Breast epithelium (tissue), 4 donors: ENCODE results near the gene FZR1. TPM values are rescaled to one million over a fixed set of nuclear protein-coding genes. Genes with fewer than 3 reads are reported as not detected.
A peak's percentile ranks its signal among the peaks of the same experiment; 100 is the strongest.

ENCODE experiments used
- DNase-seq, 2 donors: peaks; one replicate each; pipeline ENCODE4 v3.0.0-alpha.2; 2019; ENCODE audit warnings: low spot score in 2 of 2
- H3K27ac ChIP-seq, 2 donors: fragments of 200-600 bp; sonication (generic) in 1 of 2; one replicate each; pipeline ENCODE4 v1.5.1; 2016 to 2019; ENCODE audit warnings: mild to moderate bottlenecking in 1 of 2
- H3K27me3 ChIP-seq, 2 donors: fragments of 200-600 bp; sonication (generic) in 1 of 2; one replicate each; pipeline versions ENCODE4 v1.5.1 to v1.6.0; 2017 to 2019; ENCODE audit warnings: control low read depth in 1 of 2, mild to moderate bottlenecking in 1 of 2
- H3K36me3 ChIP-seq: fragments of 200-600 bp; one replicate; pipeline ENCODE4 v1.5.1; 2019
- H3K4me1 ChIP-seq, 2 donors: fragments of 200-600 bp; sonication (generic); one replicate each; pipeline ENCODE4 v1.5.1; 2016 to 2019; ENCODE audit warnings: control low read depth in 1 of 2
- H3K4me3 ChIP-seq, 3 donors: fragments of 200-600 bp; sonication (generic); 1 replicate in 2 of 3; 2 replicates in 1 of 3; pipeline ENCODE4 v1.5.1; 2016 to 2019; ENCODE audit warnings: mild to moderate bottlenecking in 3 of 3, moderate library complexity in 2 of 3
- H3K9me3 ChIP-seq, 2 donors: fragments of 200-600 bp; sonication (generic) in 1 of 2; one replicate each; pipeline ENCODE4 v1.5.1; 2016 to 2019; ENCODE audit warnings: control low read depth in 1 of 2
- CTCF ChIP-seq, 3 donors: fragments of 450-650 bp; IDR thresholded peaks; one replicate each; pipeline ENCODE4 v1.5.1; 2016 to 2017; ENCODE audit warnings: antibody characterized with exemption in 3 of 3, mild to moderate bottlenecking in 3 of 3, moderate library complexity in 3 of 3
- POLR2A ChIP-seq: fragments of 450-650 bp; IDR thresholded peaks from one replicate; pipeline ENCODE4 v1.6.1; 2016; ENCODE audit warnings: antibody characterized with exemption, mild to moderate bottlenecking, moderate library complexity
- POLR2AphosphoS5 ChIP-seq, 3 donors: sonication (generic); formaldehyde crosslinking; IDR thresholded peaks; one replicate each; pipeline ENCODE4 v1.6.1; 2017; ENCODE audit warnings: antibody characterized with exemption in 3 of 3
- intact Hi-C: fragments of 100-400 bp; cut with DNase I; formaldehyde crosslinking; loops from one replicate; pipeline ENCODE4 v1.15.1; 2023; ENCODE audit warnings: low total_unique reads
- total RNA-seq, 3 donors: library from RNA; depleted of rRNA; stranded (reverse); fragments of >200 nt; gene quantifications; one replicate each; pipeline ENCODE4 v1.1.0, GENCODE V29; 2016

The FZR1 gene
- total RNA-seq, 3 donors from 2014 or later = 15.8 to 28.7 (median 26.5) TPM

- Histone ChIP-seq H3K36me3 (no peaks in the 10 kb centered on the region), H3K9me3 (no peaks in the 10 kb centered on the region), H3K27ac (no peak overlapping the region), H3K27me3 (peaks cover 8 to 34% of the 10 kb centered on the region in 2 donors), H3K4me3 (no peak overlapping the region), H3K4me1 (no peaks in the 10 kb centered on the region)
- no peak for DNase-seq
- intact Hi-C loops = no loop called here
- TF ChIP-seq CTCF (IDR thresholded peaks at IDR 0.05) (no peak), POLR2AphosphoS5 (IDR thresholded peaks at IDR 0.05) (no peak), POLR2A (no peak)
Observed at GRCh38 chr19:3478409-3479176, 27.5 kb upstream of the FZR1 start.

DNA sequence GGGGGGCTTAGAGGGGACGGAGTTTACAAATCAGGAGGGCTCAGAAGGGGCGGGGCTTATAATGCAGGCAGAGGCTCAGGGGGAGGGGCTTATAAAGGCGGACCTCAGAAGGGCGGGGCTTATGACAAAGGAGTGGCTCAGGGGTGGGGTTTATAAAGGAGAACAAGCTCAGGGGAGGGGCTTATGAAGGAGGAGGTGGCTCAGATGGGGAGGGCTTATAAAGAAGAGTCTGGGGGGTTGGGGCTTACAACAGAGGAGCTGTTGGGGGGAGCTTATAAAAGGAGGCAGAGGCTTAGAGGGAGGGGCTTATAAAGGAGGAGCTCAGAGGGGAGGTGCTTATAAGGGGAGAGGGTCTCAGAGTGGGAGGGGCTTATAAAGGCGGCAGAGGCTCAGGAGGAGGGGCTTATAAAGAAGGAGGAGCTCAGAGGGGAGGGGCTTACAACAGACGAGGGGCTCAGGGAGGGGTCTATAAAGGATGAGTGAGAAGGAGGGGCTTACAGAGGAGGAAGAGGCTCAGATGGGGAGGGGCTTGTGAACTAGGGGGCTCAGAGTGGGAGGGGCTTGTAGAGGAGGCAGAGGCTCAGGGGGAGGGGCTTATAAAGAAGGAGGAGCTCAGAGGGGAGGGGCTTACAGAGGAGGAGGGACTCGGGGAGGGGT lies 26.8 kb upstream of the FZR1 start:
- no peaks in the 10 kb centered on the region for H3K9me3 ChIP-seq
- H3K36me3 ChIP-seq = no peaks in the 10 kb centered on the region
- TF ChIP-seq CTCF (IDR thresholded peaks at IDR 0.05) (no peak), POLR2A (no peak), POLR2AphosphoS5 (IDR thresholded peaks at IDR 0.05) (no peak)
- intact Hi-C loops = no loop called here
- peaks cover 8 to 37% of the 10 kb centered on the region in 2 donors for H3K27me3 ChIP-seq
- no peak overlapping the region for H3K4me3 ChIP-seq
- H3K27ac ChIP-seq = no peak overlapping the region
- no peaks in the 10 kb centered on the region for H3K4me1 ChIP-seq
- DNase-seq = no peak

GRCh38 chr19:3479834-3480215 lies 26.3 kb upstream of the FZR1 start:
- Histone ChIP-seq H3K36me3 (no peaks in the 10 kb centered on the region), H3K9me3 (no peaks in the 10 kb centered on the region), H3K27me3 (peaks cover 8 to 37% of the 10 kb centered on the region in 2 donors), H3K4me1 (no peaks in the 10 kb centered on the region), H3K4me3 (peak overlapping the region in 2 of 3 donors; percentile 19 to 34), H3K27ac (no peak overlapping the region)
- DNase-seq = no peak
- no peak for TF ChIP-seq POLR2A
- no peak for TF ChIP-seq CTCF (IDR thresholded peaks at IDR 0.05)
- no peak for TF ChIP-seq POLR2AphosphoS5 (IDR thresholded peaks at IDR 0.05)
- intact Hi-C loops = loop anchor here (2.0 kb wide), 1 partner anchor 73 kb away; no protein-coding TSS in a partner anchor

DNA sequence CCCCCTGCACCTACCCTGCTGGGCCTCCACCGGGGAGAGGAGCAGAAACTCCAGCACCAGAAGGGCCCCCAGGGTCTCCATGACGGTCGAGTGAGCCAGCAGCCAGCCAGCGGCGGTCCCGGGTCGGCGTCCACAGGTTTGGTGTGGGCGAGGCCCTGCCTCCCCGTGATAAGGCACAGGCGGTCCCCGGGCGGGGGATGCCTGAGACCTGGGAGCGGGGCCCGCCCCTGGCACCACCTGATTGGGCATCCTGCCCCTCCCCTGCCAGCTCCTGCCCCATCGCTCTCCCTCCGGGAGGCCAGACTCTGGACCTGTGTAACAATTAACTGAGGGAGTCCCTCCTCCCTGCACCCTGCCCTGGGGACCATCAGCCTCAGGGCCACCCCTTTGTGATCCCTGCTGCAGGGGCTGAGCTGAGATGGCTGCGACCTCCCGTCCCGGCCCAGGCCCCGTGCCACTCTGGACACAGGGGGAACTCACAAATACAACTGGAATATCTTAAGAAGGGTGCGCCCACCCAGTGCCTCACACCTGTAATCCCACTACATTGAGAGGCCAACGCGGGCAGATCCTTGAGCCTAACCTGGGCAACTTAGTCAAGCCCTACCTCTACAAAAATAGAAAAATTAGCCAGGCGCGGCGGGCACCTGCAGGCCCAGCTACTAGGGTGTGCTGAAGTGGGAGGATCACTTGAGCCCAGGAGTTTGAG lies 25.6 kb upstream of the FZR1 start, which contains the start of gene SMIM24:
Gene SMIM24 (minus strand): TSS at position 143 of the 709 bp plus-strand sequence. CDS start 62 bp downstream, at position 81.
- TF ChIP-seq POLR2A = no peak
- TF ChIP-seq CTCF (IDR thresholded peaks at IDR 0.05) = no peak
- no peak for TF ChIP-seq POLR2AphosphoS5 (IDR thresholded peaks at IDR 0.05)
- no peaks in the 10 kb centered on the region for H3K9me3 ChIP-seq
- no peak within 1 kb of the TSS for H3K27ac ChIP-seq
- intact Hi-C loops = loop anchor here (2.0 kb wide), 1 partner anchor 72 kb away; no protein-coding TSS in a partner anchor
- H3K36me3 ChIP-seq = no peaks in the 10 kb centered on the region
- no peaks in the 10 kb centered on the region for H3K4me1 ChIP-seq
- H3K4me3 ChIP-seq = peak within 1 kb of the TSS in 2 of 3 donors; percentile 19 to 34
- H3K27me3 ChIP-seq = peaks cover 8 to 37% of the 10 kb centered on the region in 2 donors
- DNase-seq = no peak
